HG03378 (cell line): ENCODE results near the gene INSIG1.

Experiments used
- ATAC-seq: cut with Tn5 transposase; IDR thresholded peaks from one replicate; pipeline ENCODE4 v1.9.1; 2021; ENCODE audit warnings: mild to moderate bottlenecking, moderate library complexity; ENCODE audit not compliant: unreplicated experiment

The INSIG1 gene

GRCh38 chr7:155344618-155345433 lies 47.1 kb downstream of the INSIG1 start:
- peak; percentile 74 for ATAC-seq

- ATAC-seq = no peak
Measured at GRCh38 chr7:155345490-155345889, 47.8 kb downstream of the INSIG1 start.

GRCh38 chr7:155346285-155346684 lies 48.6 kb downstream of the INSIG1 start:
- ATAC-seq = no peak

- ATAC-seq = no peak
Measured at GRCh38 chr7:155348806-155349205, 51.1 kb downstream of the INSIG1 start.

- ATAC-seq = no peak
Measured at GRCh38 chr7:155349601-155350331, 52.1 kb downstream of the INSIG1 start.

- no peak for ATAC-seq
Measured at GRCh38 chr7:155351120-155351870, 53.6 kb downstream of the INSIG1 start.

DNA sequence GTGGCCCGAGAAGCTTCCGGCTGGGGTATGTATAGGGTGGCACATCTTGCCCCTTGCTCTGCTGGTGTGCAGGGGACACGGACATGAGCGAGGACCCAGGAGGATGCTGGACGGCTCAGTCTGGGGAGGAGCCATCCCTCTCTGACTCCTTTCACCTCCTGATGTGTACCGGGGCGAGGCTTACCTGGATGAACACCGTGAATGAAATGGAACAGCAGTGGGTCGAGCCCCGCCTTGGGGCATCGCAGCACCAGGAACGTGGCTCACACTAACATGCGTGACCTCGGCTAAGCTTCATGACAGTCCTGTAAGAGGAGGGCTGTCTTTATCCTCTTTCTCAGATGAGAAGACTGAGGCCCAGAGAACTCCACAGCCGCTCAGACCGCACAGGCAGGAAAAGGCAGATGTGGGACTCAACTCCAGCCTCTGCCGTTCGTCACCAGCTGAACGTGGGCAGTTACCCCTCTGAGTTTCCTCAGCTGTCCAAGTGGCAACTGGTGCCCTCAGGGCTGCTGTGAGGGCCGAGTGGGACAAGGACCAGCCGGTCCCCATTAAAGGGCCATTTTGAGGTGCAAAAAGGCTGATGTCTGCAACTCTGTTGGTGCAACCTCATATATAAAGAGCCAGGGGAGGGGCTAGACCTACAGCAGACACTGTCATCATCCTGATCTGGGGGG lies 54.5 kb downstream of the INSIG1 start:
- no peak for ATAC-seq

- ATAC-seq = no peak
Measured at GRCh38 chr7:155352753-155353115, 55.1 kb downstream of the INSIG1 start.

DNA sequence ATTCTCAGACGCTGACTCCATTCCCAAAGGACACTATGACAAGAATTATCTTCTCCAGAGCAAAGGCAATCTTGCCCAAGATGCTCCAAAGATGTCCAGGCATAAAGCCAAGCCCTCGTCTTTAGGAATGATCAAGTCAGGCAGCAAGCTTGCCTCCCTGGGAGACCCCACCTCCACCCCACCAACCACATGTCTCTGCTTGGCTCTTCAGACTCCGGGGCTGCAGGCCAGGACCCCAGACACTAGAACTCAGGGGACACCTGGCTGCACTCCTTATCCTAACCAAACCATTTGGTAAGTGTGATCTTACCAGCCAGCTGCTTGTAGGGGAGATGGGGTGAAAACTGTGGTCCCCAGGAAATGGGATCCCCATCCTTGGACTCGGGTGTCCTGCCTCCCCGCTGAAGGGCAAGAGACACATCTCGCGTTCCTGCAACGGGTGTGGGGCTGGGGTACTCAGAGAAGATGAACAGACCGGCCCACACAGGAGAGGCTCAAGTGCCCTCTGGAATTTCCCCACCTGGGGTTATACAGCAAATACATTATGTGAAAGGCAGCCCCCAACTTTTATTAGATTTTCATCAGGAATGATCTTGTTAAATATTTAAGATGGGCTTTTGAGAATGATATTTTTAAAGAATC lies 55.7 kb downstream of the INSIG1 start:
- no peak for ATAC-seq

DNA sequence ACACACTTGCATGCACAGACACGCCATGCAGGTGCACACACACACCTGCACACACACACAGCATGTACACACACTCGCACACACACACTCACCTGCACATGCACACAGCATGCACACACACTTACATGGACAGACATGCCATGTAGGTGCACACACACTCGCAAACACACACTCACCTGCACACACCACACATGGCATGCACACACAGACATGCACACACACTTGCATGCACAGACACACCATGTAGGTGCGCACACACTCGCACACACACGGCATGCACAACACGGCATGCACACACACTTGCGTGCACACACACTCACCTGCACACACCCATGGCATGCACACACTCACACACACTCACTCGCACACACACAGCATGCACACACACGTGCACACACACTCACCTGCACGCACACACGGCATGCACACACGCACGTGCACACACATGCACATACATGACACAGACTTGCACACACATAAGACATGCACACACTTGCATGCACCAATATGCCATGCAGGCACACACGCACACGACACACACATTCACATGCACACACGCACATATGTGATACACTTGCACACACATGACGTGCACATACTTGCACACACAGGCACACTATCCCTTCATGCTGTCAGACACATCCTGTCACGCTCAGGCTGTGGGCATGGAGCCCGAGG lies 56.8 kb downstream of the INSIG1 start:
- no peak for ATAC-seq

DNA sequence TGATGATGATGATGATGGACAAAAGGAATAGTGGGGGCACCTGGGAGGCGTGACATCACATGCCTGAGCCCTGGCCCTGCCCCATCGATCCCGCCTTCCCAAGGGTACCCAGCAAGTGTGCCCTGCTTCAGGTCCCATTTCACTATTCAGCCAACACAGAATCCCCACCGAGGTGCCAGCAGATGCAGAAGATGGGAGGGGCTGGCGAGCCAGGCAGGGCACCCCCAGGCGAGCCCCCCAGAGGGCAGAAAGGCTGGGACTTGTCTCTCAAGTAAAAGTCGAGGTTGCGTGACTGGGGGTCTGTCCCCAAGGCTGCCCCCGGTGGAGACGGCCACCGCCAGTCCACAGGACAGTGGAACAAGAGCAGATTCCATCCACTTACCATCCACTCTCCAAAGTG lies 57.5 kb downstream of the INSIG1 start:
- ATAC-seq = no peak

GRCh38 chr7:155355745-155356144 lies 58.1 kb downstream of the INSIG1 start:
- ATAC-seq = no peak

DNA sequence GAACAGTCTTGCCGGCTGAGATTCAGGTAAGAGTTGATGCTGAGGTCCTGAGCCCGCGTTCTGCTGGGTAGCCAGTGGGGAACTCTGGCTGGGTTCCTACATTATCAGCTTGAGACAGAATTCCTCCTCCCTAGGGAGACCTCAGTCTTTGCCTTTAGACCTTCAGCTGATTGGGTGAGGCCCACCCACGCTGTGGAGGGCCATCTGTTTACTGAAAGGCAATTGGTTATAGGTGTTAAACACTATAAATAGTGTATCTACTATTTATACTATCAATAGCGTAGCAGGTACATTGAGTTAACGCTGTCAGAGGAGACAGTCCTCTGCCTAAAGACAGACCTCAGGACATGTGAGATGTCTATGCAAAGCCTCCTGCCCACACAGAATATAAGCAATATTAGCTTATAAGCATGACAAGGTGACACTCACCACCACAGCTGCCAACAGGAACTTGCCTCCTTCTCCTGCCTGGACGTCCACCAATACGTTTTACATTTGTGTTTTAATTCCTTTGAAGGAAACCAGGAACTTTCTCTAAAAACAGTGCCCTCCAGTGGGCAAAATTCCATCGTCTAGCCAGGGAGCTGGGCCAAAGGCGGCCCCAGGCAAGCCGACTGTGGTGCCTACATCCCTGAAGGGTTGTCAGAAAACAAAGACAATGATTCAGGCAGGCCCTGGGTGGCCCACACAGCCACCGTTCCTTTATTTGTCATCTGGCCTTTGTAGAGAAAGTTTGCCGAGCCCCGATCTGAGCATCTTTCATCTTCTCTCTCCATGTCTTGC lies 58.8 kb downstream of the INSIG1 start:
- ATAC-seq = no peak

DNA sequence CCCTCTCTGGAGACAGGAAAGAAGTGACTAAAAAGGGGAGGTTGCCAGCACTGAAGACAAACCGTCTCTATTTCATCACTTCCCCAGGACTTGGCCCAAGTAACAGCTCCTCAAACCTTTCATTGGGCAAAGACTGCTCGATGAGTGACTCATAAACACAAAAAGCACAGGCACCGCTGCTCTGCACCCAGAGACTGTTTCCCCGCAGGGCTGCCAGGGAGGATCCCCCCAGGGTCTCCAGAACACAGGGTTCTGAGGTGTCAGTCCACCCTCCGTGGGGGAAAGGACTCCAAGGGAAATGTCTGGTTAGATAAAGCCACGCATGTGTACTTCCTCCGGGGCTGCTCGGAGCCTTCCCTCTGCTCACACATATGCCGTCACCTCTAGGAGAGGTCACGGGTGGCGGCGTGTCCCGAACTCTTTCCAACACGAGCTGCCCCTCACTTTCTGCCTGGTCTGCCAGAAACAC lies 59.9 kb downstream of the INSIG1 start:
- ATAC-seq = no peak

DNA sequence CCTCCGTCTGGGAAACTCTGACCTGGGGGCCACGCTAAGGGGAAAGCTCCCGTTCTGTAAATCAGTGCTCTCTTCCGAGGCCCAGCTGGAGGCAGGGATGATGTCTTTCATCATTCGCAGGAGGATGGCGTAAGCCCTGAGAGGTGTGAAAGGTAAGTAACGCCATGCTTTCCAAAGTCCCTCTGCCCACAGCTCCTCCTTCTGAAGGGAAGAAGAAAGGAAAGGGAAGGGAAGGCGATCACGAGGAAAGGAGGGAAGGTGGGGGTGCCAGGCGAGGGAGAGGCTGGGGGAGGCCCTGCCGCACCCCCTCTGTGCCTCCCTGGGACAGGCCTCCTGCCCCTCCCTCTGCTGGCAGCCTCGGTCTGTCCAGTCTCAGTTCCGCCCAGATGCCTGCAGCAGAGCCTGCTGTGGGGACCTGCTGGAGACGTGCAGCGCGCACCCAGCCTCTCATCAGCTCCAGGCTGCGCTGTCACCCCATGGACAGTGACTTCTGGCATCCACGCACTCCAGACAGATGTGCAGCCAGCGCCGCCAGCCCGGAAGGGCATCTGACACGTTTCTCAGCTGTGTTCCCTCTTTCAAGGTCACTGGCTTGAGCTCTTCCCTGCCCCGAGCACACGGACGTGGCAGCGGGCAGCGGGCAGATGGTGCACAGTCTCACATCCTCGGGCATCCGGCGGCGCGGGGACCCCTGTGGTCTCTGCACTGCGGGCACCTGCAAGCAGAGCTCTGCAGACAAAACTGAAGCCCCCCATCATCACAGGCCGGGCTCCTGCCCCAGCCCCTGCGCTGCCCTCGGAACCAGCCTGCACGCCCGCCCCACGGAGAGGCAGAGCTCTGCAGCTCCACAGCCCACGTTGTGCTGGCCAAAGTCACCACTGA lies 60.6 kb downstream of the INSIG1 start:
- ATAC-seq = no peak

DNA sequence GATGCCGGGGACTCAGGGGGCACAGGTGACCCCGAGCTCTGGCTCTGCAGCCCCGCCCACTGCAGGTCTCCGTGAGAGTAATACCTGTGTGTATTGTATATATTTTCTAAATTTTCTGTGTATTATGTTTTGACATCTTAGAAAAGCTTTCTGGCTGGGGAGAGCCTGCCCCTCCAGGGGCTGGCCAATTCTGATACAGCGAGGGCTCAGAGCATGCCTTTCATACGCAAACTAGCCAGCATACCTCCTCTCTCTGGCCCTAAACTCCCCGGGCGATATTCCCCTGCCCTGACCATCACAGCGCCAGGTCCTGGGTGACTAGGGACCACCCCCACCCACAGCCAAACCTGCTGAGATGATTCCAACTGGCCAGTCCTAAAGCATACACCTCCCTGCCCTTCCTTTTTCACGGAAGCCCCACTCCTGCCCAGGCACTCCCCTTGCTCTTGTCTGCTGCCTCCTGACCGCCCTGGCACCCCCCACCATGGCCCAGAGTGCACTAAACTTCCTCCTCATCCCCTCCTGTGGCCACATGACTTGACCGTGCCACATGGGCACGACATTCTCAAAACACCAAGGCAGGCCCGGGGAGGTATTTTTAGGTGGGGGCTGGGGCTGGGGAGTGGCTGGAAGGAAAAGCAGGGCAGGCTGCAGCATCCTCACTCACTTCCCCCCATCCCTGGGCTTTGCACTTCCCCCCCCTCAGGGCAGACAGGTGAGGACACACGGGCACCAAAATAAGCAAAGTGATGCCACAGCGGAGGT lies 61.5 kb downstream of the INSIG1 start:
- no peak for ATAC-seq
